ENCODE data around the gene KLK14.

Gene KLK14

DNA sequence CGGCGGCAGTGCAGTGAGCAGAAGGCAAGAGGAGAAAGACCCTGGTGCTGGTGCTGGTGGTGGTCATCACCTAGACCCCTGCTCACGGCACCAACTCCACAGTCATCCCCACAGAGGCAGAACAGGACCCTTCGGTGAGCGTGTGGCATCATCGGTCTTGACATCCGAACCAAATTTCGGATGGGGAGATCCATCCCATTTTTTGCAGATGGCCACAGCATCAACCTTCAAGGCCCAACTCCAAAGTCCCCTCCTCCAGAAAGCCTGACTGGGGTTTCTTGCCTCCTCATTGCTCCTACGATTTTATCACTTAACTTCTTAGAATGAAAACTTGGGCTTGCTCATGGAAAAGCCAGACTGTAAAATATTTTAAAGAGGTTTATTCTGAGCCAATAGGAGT, 39.2 kb downstream of the KLK14 start:
- TF ChIP-seq, protein P1, sequence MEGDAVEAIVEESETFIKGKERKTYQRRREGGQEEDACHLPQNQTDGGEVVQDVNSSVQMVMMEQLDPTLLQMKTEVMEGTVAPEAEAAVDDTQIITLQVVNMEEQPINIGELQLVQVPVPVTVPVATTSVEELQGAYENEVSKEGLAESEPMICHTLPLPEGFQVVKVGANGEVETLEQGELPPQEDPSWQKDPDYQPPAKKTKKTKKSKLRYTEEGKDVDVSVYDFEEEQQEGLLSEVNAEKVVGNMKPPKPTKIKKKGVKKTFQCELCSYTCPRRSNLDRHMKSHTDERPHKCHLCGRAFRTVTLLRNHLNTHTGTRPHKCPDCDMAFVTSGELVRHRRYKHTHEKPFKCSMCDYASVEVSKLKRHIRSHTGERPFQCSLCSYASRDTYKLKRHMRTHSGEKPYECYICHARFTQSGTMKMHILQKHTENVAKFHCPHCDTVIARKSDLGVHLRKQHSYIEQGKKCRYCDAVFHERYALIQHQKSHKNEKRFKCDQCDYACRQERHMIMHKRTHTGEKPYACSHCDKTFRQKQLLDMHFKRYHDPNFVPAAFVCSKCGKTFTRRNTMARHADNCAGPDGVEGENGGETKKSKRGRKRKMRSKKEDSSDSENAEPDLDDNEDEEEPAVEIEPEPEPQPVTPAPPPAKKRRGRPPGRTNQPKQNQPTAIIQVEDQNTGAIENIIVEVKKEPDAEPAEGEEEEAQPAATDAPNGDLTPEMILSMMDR (conservative IDR thresholded peaks at IDR 0.05), result no peak
- no peak for TF ChIP-seq ZFX (IDR thresholded peaks at IDR 0.05)

DNA sequence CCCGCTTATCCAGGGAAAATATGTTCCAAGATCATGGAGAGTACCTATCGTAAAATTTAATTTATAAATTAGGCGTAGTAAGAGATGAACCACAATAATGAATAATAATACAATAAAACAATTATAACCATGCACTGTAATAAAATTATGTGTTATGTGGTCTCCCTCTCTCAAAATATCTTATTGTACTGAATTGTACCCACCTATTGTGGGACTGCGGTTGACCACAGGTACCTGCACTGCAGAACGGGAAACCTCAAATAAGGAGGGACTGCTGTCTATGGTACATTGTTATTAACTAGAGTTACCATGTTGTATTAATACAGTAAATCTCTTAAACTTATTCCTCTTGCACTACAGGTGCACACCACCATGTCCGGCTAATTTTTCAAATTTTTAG, 42.5 kb downstream of the KLK14 start:
- no peak for TF ChIP-seq ZFX (IDR thresholded peaks at IDR 0.05)
- TF ChIP-seq, protein P1 (conservative IDR thresholded peaks at IDR 0.05), result no peak
- no peak overlapping the region for H3K27ac ChIP-seq

More for the DNA sequence above, 39.2 kb downstream of the KLK14 start:
- no peak overlapping the region for H3K27ac ChIP-seq

DNA sequence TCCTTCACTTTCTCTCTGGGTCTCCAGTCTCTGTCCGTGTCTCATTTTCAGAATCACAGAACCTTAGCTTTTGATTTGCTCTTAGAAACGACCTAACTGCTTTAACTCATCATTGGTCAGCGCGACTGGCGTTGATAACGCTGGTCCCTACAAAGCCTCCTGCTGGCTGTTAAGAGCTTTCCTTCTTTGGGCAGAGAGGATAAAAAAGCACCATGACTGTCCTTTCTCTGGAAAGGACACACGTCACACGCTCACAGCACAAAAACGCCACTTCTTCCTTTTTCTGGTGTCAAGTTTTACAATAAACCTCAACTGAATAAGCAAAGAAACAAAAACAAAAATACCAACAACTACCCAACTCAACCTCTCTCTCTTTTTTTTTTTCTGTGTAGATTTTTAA, 46.2 kb downstream of the KLK14 start:
- H3K27ac ChIP-seq, result no peak overlapping the region
- TF ChIP-seq ZFX (IDR thresholded peaks at IDR 0.05), result no peak
- TF ChIP-seq, protein P1 (conservative IDR thresholded peaks at IDR 0.05), result no peak

DNA sequence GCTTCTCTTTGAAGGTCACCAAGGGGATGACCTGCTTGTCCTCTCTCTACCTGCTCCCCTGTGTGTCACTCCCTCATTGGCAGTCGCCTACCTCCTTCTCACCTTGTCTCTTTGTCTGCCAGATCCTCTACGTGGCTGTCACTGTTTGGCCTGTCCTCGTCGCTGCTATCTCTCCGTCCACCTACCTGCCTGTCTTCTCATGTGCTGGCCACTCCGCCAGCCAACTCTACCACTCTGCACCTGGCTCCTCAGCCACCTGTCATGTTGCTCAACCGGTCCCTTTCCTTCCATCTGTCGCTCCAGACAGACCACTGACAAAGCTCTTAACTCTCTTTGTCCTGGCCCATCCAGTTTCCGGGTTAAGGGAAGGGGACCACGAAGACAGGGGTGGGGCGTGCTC, 48.0 kb downstream of the KLK14 start, which contains the start of gene KLK12:
TSS of gene KLK12 (minus strand) at position 299 of the 400 bp plus-strand sequence. CDS start 381 bp downstream, outside the sequence.
- no peak within 1 kb of the TSS for H3K27ac ChIP-seq
- TF ChIP-seq ZFX (IDR thresholded peaks at IDR 0.05), result no peak
- TF ChIP-seq, protein P1 (conservative IDR thresholded peaks at IDR 0.05), result no peak

DNA sequence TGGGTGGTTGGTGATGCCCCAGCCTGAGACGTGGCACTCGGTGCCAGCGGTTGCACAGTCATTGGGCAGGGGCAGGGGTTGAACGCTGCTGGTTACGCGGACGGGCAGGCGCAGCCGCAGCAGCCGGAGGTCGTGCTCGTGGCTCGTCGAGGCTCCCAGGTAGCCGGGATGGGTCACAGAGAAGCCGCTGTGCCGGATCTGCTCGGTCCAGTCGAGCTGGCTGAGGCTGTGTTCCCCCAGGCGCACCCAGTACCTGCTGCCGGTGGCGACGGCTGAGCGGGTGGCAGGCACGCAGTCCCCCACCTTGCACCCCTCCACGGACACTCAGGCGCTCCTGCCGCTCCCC, 50.8 kb downstream of the KLK14 start:
- TF ChIP-seq ZFX (IDR thresholded peaks at IDR 0.05), result no peak
- TF ChIP-seq, protein P1 (conservative IDR thresholded peaks at IDR 0.05), result no peak

DNA sequence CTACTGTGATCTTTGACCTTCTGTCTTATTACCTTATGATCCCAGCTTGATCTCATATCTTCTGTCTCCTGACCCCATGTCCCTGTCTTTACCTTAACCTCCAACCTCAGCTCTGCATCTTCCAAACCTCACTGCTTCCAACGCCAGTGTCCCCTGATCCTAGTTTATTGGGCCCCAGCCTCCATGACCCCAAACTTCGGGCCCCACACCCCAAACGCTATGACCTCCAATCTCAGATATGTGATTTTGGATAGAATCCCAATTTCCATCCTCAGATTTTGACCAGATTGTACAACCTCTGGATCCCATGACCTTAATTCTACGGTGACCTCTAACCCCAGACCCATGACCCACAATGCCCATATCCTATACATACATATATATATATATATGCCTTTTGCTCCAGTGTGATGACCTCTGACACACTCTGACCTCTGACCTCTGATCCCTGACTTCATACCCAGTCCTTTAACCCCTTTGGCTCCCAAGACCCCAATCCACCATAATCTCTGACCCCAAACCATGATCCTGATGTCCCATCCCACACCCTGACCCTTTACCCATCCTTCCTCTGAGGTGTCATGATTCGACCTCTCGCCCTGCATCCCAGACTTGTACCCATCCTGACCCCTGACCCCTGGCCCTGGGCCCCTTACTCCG, 51.3 kb downstream of the KLK14 start:
- TF ChIP-seq, protein P1 (conservative IDR thresholded peaks at IDR 0.05), result no peak
- no peak for TF ChIP-seq ZFX (IDR thresholded peaks at IDR 0.05)
- no peak overlapping the region for H3K27ac ChIP-seq

More for the DNA sequence above, 50.8 kb downstream of the KLK14 start:
- H3K27ac ChIP-seq, result no peak overlapping the region

DNA sequence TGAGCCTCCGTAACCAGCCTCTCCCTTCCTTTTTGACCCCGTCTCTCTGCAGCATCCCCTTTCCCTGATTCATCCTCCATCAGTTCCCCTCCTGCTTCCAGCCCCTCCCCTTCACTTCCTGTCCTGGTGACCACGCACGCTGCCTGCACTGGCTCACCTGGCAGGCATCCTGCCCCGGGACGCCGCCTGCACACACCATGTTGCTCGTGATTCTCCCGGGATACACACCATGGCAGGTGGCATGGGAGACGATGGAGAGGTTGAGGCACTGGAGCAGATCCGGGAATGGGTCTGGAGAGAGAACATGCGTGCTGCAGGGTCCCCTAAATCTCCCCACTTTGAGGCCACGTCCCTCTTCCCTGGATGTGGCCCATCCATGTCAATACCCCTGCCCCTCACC, 52.1 kb downstream of the KLK14 start:
- H3K27ac ChIP-seq, result no peak overlapping the region
- TF ChIP-seq ZFX (IDR thresholded peaks at IDR 0.05), result no peak
- TF ChIP-seq, protein P1 (conservative IDR thresholded peaks at IDR 0.05), result no peak

All from C4-2B (cell line).